H9 (cell line): ENCODE results near the gene DSEL. TPM values are rescaled to one million over a fixed set of nuclear protein-coding genes. Genes with fewer than 3 reads are reported as not detected.

Experiments used
- DNase-seq: peaks from one replicate; pipeline ENCODE4 v3.0.0-alpha.2; 2017
- H2AFZ ChIP-seq: one replicate; pipeline ENCODE4 v1.6.1; 2013; ENCODE audit warnings: mild to moderate bottlenecking, low read length, control low read depth, moderate library complexity
- H2AK5ac ChIP-seq: 2 replicates; pipeline ENCODE4 v1.6.1; 2013; ENCODE audit warnings: low read length, control low read depth, mixed read lengths; ENCODE audit not compliant: insufficient read length
- H2BK120ac ChIP-seq: one replicate; pipeline ENCODE4 v1.6.1; 2013; ENCODE audit warnings: low read depth, mild to moderate bottlenecking, low read length, control low read depth, inconsistent platforms; ENCODE audit not compliant: poor library complexity, severe bottlenecking
- H2BK12ac ChIP-seq: 2 replicates; pipeline ENCODE4 v1.6.1; 2013; ENCODE audit warnings: low read length, control low read depth, mixed read lengths, low read depth; ENCODE audit not compliant: insufficient read length
- H2BK15ac ChIP-seq: 2 replicates; pipeline ENCODE4 v1.6.1; 2013; ENCODE audit warnings: low read depth, low read length, control low read depth
- H2BK20ac ChIP-seq: one replicate; pipeline ENCODE4 v1.6.1; 2013; ENCODE audit warnings: low read depth, mild to moderate bottlenecking, low read length, control low read depth, inconsistent platforms; ENCODE audit not compliant: poor library complexity, severe bottlenecking
- H2BK5ac ChIP-seq: 2 replicates; pipeline ENCODE4 v1.6.1; 2013; ENCODE audit warnings: low read length, control low read depth, mixed read lengths; ENCODE audit not compliant: insufficient read length
- H3K14ac ChIP-seq: 2 replicates; pipeline ENCODE4 v1.6.1; 2013; ENCODE audit warnings: low read length, control low read depth; ENCODE audit not compliant: insufficient read depth
- H3K18ac ChIP-seq: 2 replicates; pipeline ENCODE4 v1.6.1; 2013; ENCODE audit warnings: low read depth, mild to moderate bottlenecking, mixed read lengths, low read length, control low read depth; ENCODE audit not compliant: insufficient read length
- H3K23ac ChIP-seq: 2 replicates; pipeline ENCODE4 v1.6.1; 2013; ENCODE audit warnings: low read length, control low read depth, mixed read lengths, low read depth; ENCODE audit not compliant: insufficient read length
- H3K23me2 ChIP-seq: 2 replicates; pipeline ENCODE4 v1.6.1; 2013; ENCODE audit warnings: low read depth, mild to moderate bottlenecking, mixed read lengths, low read length, control low read depth; ENCODE audit not compliant: insufficient read length, poor library complexity, severe bottlenecking
- H3K27ac ChIP-seq: 2 replicates; pipeline ENCODE4 v1.5.1; 2013; ENCODE audit warnings: low read length, control low read depth, mixed read lengths, low read depth; ENCODE audit not compliant: insufficient read length
- H3K27me3 ChIP-seq: 2 replicates; pipeline ENCODE4 v1.6.1; 2013; ENCODE audit warnings: low read length, control low read depth, inconsistent platforms; ENCODE audit not compliant: insufficient read depth
- H3K4ac ChIP-seq: 2 replicates; pipeline ENCODE4 v1.6.1; 2013; ENCODE audit warnings: low read depth, mild to moderate bottlenecking, control low read depth, inconsistent platforms, low read length, moderate library complexity
- H3K4me1 ChIP-seq: 2 replicates; pipeline ENCODE4 v1.6.1; 2013; ENCODE audit warnings: low read length, control low read depth, inconsistent platforms; ENCODE audit not compliant: insufficient read depth
- H3K4me2 ChIP-seq: 2 replicates; pipeline ENCODE4 v1.6.1; 2013; ENCODE audit warnings: low read length, control low read depth, mixed read lengths; ENCODE audit not compliant: insufficient read length, insufficient read depth
- H3K56ac ChIP-seq: 2 replicates; pipeline ENCODE4 v1.6.1; 2013; ENCODE audit warnings: low read depth, mild to moderate bottlenecking, mixed read lengths, low read length, control low read depth; ENCODE audit not compliant: insufficient read length
- H3K79me1 ChIP-seq: 2 replicates; pipeline ENCODE4 v1.6.1; 2013; ENCODE audit warnings: low read depth, mild to moderate bottlenecking, moderate library complexity, low read length, control low read depth, inconsistent platforms; ENCODE audit not compliant: insufficient read depth, poor library complexity, severe bottlenecking
- H3K79me2 ChIP-seq: 2 replicates; pipeline ENCODE4 v1.6.1; 2013; ENCODE audit warnings: low read length, control low read depth, inconsistent platforms; ENCODE audit not compliant: insufficient read depth
- H3K9ac ChIP-seq: 2 replicates; pipeline ENCODE4 v1.6.1; 2013; ENCODE audit warnings: low read length, control low read depth, mixed read lengths; ENCODE audit not compliant: insufficient read length; ENCODE audit errors: extremely low read depth
- H3K9me3 ChIP-seq: one replicate; pipeline ENCODE4 v1.6.1; 2013; ENCODE audit warnings: low read depth, low read length, inconsistent platforms; ENCODE audit not compliant: control insufficient read depth
- H3T11ph ChIP-seq: one replicate; pipeline ENCODE4 v1.6.1; 2013; ENCODE audit warnings: mild to moderate bottlenecking, low read length, control low read depth, inconsistent platforms
- H4K20me1 ChIP-seq: one replicate; pipeline ENCODE4 v1.6.1; 2013; ENCODE audit not compliant: control insufficient read depth, insufficient read length, insufficient read depth
- H4K5ac ChIP-seq: 2 replicates; pipeline ENCODE4 v1.6.1; 2013; ENCODE audit warnings: low read depth, mild to moderate bottlenecking, mixed read lengths, low read length, control low read depth; ENCODE audit not compliant: insufficient read length
- H4K8ac ChIP-seq: replicated peaks from 2 replicates; pipeline ENCODE4 v1.6.1; 2013; ENCODE audit warnings: low read length, control low read depth, mixed read lengths, low read depth; ENCODE audit not compliant: insufficient read length
- H4K91ac ChIP-seq: 2 replicates; pipeline ENCODE4 v1.6.1; 2013; ENCODE audit warnings: low read depth, mild to moderate bottlenecking, moderate library complexity, mixed read lengths, low read length, control low read depth; ENCODE audit not compliant: insufficient read length
- H3K27ac Mint-ChIP-seq, 3 experiments: 2 replicates in 2 of 3; 3 replicates in 1 of 3; pipeline ENCODE4 v1.8.0; 2020 to 2021; ENCODE audit warnings: mixed read lengths in 3 of 3, mild to moderate bottlenecking in 1 of 3, moderate library complexity in 1 of 3
- H3K27me3 Mint-ChIP-seq: 2 replicates; pipeline ENCODE4 v1.8.0; 2021; ENCODE audit warnings: low read depth, mild to moderate bottlenecking, moderate library complexity, mixed read lengths
- H3K36me3 Mint-ChIP-seq, 3 experiments: 2 replicates in 2 of 3; 3 replicates in 1 of 3; pipeline ENCODE4 v1.8.0; 2020 to 2021; ENCODE audit warnings: low read depth in 3 of 3, mixed read lengths in 3 of 3; ENCODE audit not compliant: insufficient read depth in 1 of 3
- H3K4me1 Mint-ChIP-seq, 2 experiments: 2 replicates each; pipeline ENCODE4 v1.8.0; 2020; ENCODE audit warnings: mixed read lengths in 2 of 2
- H3K4me3 Mint-ChIP-seq, 2 experiments: 2 replicates in 1 of 2; 3 replicates in 1 of 2; pipeline ENCODE4 v1.8.0; 2020 to 2021; ENCODE audit warnings: mild to moderate bottlenecking in 2 of 2, mixed read lengths in 2 of 2, moderate library complexity in 1 of 2
- H3K9me3 Mint-ChIP-seq, 2 experiments: 2 replicates in 1 of 2; 3 replicates in 1 of 2; pipeline ENCODE4 v1.8.0; 2020; ENCODE audit warnings: mild to moderate bottlenecking in 2 of 2, mixed read lengths in 2 of 2, moderate library complexity in 1 of 2
- WGBS: extraction: QIAGEN DNeasy Blood & Tissue Kit; methylation state at CpG from one replicate; pipeline ENCODE4 v1.1.7; 2013; ENCODE audit warnings: missing lambda C conversion rate, low lambda C conversion rate, mixed read lengths; ENCODE audit not compliant: insufficient read length; ENCODE audit errors: extremely low coverage; 5-methylcytosine and 5-hydroxymethylcytosine counted together
- total RNA-seq: library from RNA; stranded (reverse); gene quantifications from 2 replicates; pipeline ENCODE4 v1.2.1, GENCODE V29; 2021
- TF ChIP-seq, protein P1 (sequence below): fragments of 200-600 bp; sonication (generic); conservative IDR thresholded peaks from 3 replicates; pipeline ENCODE4 v1.8.0; 2021; ENCODE audit warnings: antibody characterized with exemption, mild to moderate bottlenecking

DSEL gene
- total RNA-seq, 1 experiment from 2014 or later, result 6.0 TPM

DNA sequence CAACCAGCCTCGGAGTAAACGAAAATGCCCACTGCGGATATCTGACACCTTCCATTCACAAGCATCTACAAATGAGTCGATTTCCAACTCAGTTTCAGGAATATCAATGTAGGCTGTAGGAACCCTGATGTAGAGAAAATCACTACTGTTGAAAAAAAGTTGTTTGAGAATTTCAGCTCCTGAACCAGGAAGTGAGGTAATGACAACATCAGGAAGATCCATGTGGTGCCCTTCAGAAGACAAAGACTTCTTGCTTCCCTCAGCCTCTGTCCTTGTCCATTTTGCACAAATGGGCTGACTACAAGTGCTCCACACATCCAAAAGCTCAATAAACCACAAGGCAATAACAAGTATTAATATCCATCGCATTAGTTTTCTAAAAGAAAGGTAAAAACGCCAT lies 4.7 kb downstream of the DSEL start:
- H2AK5ac ChIP-seq, result no peak overlapping the region
- no peak overlapping the region for H3K4me2 ChIP-seq
- Mint-ChIP-seq H3K9me3 (0 out of 5 replicates have a peak, but pooled peaks cover 0 to 2% of the 10 kb centered on the region in 2 experiments), H3K4me3 (no peak overlapping the region), H3K36me3 (peaks cover 9 to 29% (median 12%) of the 10 kb centered on the region in 3 experiments), H3K27me3 (no peaks in the 10 kb centered on the region), H3K27ac (peak overlapping the region in 1 of 3 experiments; percentile 20; a peak in 1 of 7 replicates), H3K4me1 (peaks cover 18 to 22% of the 10 kb centered on the region in 2 experiments)
- no peak overlapping the region for H2BK20ac ChIP-seq
- no peaks in the 10 kb centered on the region for H3K27me3 ChIP-seq
- no peak overlapping the region for H3T11ph ChIP-seq
- H3K9me3 ChIP-seq, result no peaks in the 10 kb centered on the region
- H4K5ac ChIP-seq, result no peak overlapping the region
- H3K4me1 ChIP-seq, result peaks cover 4% of the 10 kb centered on the region; the same call in 1 of the 2 replicates
- H4K20me1 ChIP-seq, result no peaks in the 10 kb centered on the region
- TF ChIP-seq, protein P1, sequence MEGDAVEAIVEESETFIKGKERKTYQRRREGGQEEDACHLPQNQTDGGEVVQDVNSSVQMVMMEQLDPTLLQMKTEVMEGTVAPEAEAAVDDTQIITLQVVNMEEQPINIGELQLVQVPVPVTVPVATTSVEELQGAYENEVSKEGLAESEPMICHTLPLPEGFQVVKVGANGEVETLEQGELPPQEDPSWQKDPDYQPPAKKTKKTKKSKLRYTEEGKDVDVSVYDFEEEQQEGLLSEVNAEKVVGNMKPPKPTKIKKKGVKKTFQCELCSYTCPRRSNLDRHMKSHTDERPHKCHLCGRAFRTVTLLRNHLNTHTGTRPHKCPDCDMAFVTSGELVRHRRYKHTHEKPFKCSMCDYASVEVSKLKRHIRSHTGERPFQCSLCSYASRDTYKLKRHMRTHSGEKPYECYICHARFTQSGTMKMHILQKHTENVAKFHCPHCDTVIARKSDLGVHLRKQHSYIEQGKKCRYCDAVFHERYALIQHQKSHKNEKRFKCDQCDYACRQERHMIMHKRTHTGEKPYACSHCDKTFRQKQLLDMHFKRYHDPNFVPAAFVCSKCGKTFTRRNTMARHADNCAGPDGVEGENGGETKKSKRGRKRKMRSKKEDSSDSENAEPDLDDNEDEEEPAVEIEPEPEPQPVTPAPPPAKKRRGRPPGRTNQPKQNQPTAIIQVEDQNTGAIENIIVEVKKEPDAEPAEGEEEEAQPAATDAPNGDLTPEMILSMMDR, result no peak
- no peak overlapping the region for H2BK5ac ChIP-seq
- H3K4ac ChIP-seq, result no peak overlapping the region
- H4K8ac ChIP-seq, result no peak overlapping the region
- no peak overlapping the region for H3K23ac ChIP-seq
- H3K9ac ChIP-seq, result no peak overlapping the region
- peaks cover 18% of the 10 kb centered on the region; the same call in 1 of the 2 replicates for H3K79me2 ChIP-seq
- no peak overlapping the region for H3K27ac ChIP-seq
- DNase-seq, result no peak
- H3K79me1 ChIP-seq, result no peaks in the 10 kb centered on the region
- WGBS, result no CpG with 5 or more reads among the region's 6 CpGs
- H2BK15ac ChIP-seq, result no peak overlapping the region
- no peak overlapping the region for H3K56ac ChIP-seq
- no peaks in the 10 kb centered on the region for H3K23me2 ChIP-seq
- H4K91ac ChIP-seq, result no peak overlapping the region
- H2BK12ac ChIP-seq, result no peak overlapping the region
- no peak overlapping the region for H2AFZ ChIP-seq
- no peak overlapping the region for H2BK120ac ChIP-seq
- H3K14ac ChIP-seq, result no peak overlapping the region
- H3K18ac ChIP-seq, result no peak overlapping the region
